Activated CD8-positive, alpha-beta T cell treated with anti-CD3 and anti-CD28 coated beads, Interleukin-2, amount 10 ng/mL, durations not matched to agents 7 days and 5 days (primary cell): ENCODE data around the gene AKAP13. TPM values are rescaled to one million over a fixed set of nuclear protein-coding genes. Genes with fewer than 3 reads are reported as not detected.
"Not testable (repeated sequence)": the region's sequence is repeated elsewhere in the genome, so short reads cannot be mapped to it uniquely, and the experiment has no call there.

Experiments used
- ATAC-seq: fragments of 150-1000 bp; cut with Tn5 transposase; one replicate; pipeline ENCODE4 v1.10.0; 2021; ENCODE audit warnings: moderate library complexity
- CTCF ChIA-PET: fragments of 350-600 bp; sonication (Branson Sonifier 250); formaldehyde crosslinking; loops from one replicate; lab custom pipeline; 2021; ENCODE audit warnings: antibody characterized with exemption; lab: Charles Lee
- POLR2A ChIA-PET: fragments of 350-600 bp; sonication (Branson Sonifier 250); formaldehyde crosslinking; loops from one replicate; lab custom pipeline; 2021; ENCODE audit warnings: antibody characterized with exemption; lab: Charles Lee
- DNase-seq: peaks from one replicate; pipeline ENCODE4 v3.0.0-alpha.2; 2020
- H3K27ac Mint-ChIP-seq: one replicate; pipeline ENCODE4 v1.8.0; 2021; ENCODE audit warnings: mild to moderate bottlenecking, mixed read lengths
- H3K27me3 Mint-ChIP-seq: one replicate; pipeline ENCODE4 v1.8.0; 2021; ENCODE audit warnings: low read depth, mixed read lengths
- H3K36me3 Mint-ChIP-seq: one replicate; pipeline ENCODE4 v1.8.0; 2021; ENCODE audit warnings: low read depth, mixed read lengths
- H3K4me1 Mint-ChIP-seq: one replicate; pipeline ENCODE4 v1.8.0; 2021; ENCODE audit warnings: low read depth, mixed read lengths
- H3K4me3 Mint-ChIP-seq: one replicate; pipeline ENCODE4 v1.8.0; 2021; ENCODE audit warnings: mild to moderate bottlenecking, mixed read lengths
- H3K9me3 Mint-ChIP-seq: one replicate; pipeline ENCODE4 v1.8.0; 2022; ENCODE audit warnings: mixed read lengths; ENCODE audit not compliant: insufficient read depth
- total RNA-seq, 2 experiments: library from RNA; stranded (reverse); gene quantifications; one replicate each; pipeline ENCODE4 v1.2.3, GENCODE V29; 2021

Gene AKAP13
- total RNA-seq, 2 experiments from 2014 or later, result 112 to 117 TPM

DNA sequence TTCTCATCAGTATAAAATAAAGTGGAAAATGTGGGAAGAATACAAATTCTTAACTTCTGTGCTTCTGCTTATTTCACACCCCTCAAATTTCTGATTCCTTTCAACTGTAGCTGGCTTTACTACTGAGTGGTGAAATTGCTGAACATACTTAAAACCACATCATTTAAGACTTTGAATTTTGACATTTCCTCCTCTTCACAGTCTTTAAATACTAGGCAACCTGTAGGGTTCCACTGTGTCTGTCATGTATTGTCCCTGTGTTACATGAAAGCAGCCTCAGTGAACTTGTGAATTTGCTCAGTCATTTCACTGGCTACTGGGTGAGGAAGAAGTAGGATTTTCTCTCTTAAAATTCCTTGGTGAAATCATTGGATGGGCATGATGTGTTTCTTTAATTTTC, 101.1 kb downstream of the AKAP13 start:
- CTCF ChIA-PET, result interaction anchor here (0.8 kb wide), 1 partner anchor 150 kb away, joined by 3 read pairs; no protein-coding TSS in a partner anchor
- peaks cover 32% of the 10 kb centered on the region for H3K4me1 Mint-ChIP-seq
- H3K27ac Mint-ChIP-seq, POLR2A ChIA-PET, H3K9me3 Mint-ChIP-seq, DNase-seq, H3K4me3 Mint-ChIP-seq, H3K27me3 Mint-ChIP-seq, H3K36me3 Mint-ChIP-seq: not testable (repeated sequence)
- ATAC-seq, result peak; percentile 58

DNA sequence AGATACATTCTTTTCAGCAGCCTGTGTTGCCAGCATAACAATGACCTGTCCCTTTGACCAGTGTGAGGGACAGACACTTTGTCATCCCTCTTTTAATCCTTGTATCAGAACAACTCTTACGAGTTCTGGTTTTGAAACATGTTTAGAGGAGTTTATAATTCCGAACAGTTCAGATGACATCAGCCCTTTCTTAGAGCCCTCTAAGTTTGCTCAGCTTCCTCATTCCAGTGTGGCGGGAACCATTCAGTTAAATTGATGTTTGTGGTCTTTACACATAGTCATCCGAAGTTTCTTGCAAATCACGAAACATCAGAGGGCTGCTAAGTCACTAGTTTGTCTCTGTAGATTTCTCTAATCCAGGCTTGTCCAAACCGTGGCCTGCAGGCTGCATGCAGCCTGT, 102.5 kb downstream of the AKAP13 start:
- DNase-seq (no peak), ATAC-seq (no peak)
- Mint-ChIP-seq H3K4me1 (peaks cover 25% of the 10 kb centered on the region), H3K36me3 (peaks cover 1% of the 10 kb centered on the region), H3K9me3 (no peaks in the 10 kb centered on the region), H3K4me3 (no peak overlapping the region), H3K27me3 (no peaks in the 10 kb centered on the region), H3K27ac (no peak overlapping the region)
- POLR2A ChIA-PET, result no interaction called here
- CTCF ChIA-PET, result interaction anchor here (3.9 kb wide), 1 partner anchor 12 kb away, joined by 14 read pairs; no protein-coding TSS in a partner anchor

GRCh38 chr15:85483955-85484354, 103.6 kb downstream of the AKAP13 start:
- POLR2A ChIA-PET, H3K27ac Mint-ChIP-seq, H3K27me3 Mint-ChIP-seq, H3K36me3 Mint-ChIP-seq, H3K9me3 Mint-ChIP-seq, ATAC-seq, H3K4me3 Mint-ChIP-seq, DNase-seq: not testable (repeated sequence)
- CTCF ChIA-PET, result interaction anchor here (0.8 to 3.9 kb wide), 6 partner anchors 13 to 194 kb away, joined by 3 to 14 read pairs (median 3); no protein-coding TSS in a partner anchor
- H3K4me1 Mint-ChIP-seq, result peaks cover 33% of the 10 kb centered on the region

DNA sequence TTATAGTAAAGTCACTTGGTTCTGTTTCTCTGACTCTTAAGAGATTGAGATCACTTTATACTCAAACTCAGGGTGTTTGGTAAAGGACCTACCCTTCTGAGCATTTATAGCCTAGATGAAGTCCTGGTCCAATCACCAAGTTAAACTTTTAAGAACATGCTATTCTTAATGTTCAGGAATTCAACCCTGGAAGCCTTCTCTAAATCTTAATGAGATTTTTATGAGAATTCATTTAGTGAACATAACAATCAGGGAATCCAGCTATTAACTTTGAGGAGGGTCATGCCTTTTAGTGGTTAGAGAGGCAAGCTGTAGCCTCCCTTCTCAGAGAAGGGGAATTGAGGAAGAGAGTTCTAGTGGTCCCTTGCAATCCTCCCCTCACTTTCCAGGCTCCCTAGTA, 104.5 kb downstream of the AKAP13 start:
- H3K4me3 Mint-ChIP-seq, ATAC-seq, H3K36me3 Mint-ChIP-seq, POLR2A ChIA-PET, H3K27ac Mint-ChIP-seq, H3K27me3 Mint-ChIP-seq, H3K9me3 Mint-ChIP-seq, DNase-seq: not testable (repeated sequence)
- CTCF ChIA-PET, result interaction anchor here (0.7 to 6.0 kb wide), 19 partner anchors 9 to 312 kb away, joined by 3 to 31 read pairs (median 3); no protein-coding TSS in a partner anchor
- H3K4me1 Mint-ChIP-seq, result peaks cover 41% of the 10 kb centered on the region

- Mint-ChIP-seq H3K27me3 (no peaks in the 10 kb centered on the region), H3K4me1 (peaks cover 46% of the 10 kb centered on the region), H3K27ac (no peak overlapping the region), H3K9me3 (no peaks in the 10 kb centered on the region), H3K4me3 (no peak overlapping the region), H3K36me3 (peaks cover 5% of the 10 kb centered on the region)
- DNase-seq, result peak; percentile 79
- peak; percentile 83 for ATAC-seq
- ChIA-PET POLR2A (interaction anchor here (0.7 kb wide), 1 partner anchor 204 kb away, joined by 3 read pairs; no protein-coding TSS in a partner anchor), CTCF (interaction anchor here (0.7 to 6.0 kb wide), 23 partner anchors 10 to 310 kb away, joined by 3 to 31 read pairs (median 3); no protein-coding TSS in a partner anchor)
Measured at GRCh38 chr15:85485956-85486567, 105.7 kb downstream of the AKAP13 start.

DNA sequence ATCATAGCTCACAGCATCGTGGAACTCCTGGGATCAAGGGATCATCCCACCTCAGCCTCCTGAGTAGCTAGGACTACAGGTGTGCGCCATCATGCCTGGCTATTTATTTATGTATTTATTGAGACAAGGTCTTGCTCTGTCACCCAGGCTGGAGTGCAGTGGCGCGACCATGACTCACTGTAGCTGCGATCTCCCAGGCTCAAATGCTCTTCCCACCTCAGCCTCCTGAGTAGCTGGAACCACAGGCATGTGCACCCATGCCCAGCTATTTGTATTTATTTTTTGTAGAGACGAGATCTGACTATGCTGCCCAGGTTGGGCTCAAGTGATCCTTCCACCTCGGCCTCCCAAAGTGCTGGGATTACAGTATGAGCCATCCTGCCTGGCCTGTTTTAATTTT, 107.4 kb downstream of the AKAP13 start:
- H3K9me3 Mint-ChIP-seq, H3K4me3 Mint-ChIP-seq, H3K27ac Mint-ChIP-seq, POLR2A ChIA-PET, H3K27me3 Mint-ChIP-seq, DNase-seq, ATAC-seq, H3K36me3 Mint-ChIP-seq: not testable (repeated sequence)
- H3K4me1 Mint-ChIP-seq, result peaks cover 31% of the 10 kb centered on the region
- CTCF ChIA-PET, result interaction anchor here (0.8 to 6.0 kb wide), 8 partner anchors 12 to 191 kb away, joined by 3 to 32 read pairs (median 6); no protein-coding TSS in a partner anchor

DNA sequence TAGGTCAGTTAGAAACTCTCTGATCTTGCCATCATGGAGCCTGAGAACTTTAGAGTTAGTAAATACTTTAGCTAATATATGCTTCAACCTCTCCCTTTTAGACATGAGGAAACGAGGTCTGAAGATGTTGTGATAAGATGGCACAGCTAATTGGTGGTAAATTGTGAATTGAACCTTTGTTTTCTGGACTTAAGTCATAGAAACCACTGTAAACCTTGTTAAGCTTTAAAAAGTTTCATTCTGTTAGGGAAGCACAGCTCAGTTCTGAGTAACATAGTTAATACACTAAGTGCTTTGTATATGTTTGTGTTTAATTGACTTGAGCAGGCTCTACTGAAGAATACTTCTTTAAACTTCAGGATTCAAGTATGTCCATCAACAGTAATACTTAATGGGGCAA, 108.6 kb downstream of the AKAP13 start:
- POLR2A ChIA-PET, result no interaction called here
- no peaks in the 10 kb centered on the region for H3K9me3 Mint-ChIP-seq
- no peak overlapping the region for H3K27ac Mint-ChIP-seq
- no peak for ATAC-seq
- no peak for DNase-seq
- H3K36me3 Mint-ChIP-seq, result peaks cover 5% of the 10 kb centered on the region
- no peaks in the 10 kb centered on the region for H3K27me3 Mint-ChIP-seq
- H3K4me3 Mint-ChIP-seq, result no peak overlapping the region
- peaks cover 28% of the 10 kb centered on the region for H3K4me1 Mint-ChIP-seq
- CTCF ChIA-PET, result interaction anchor here (1.0 to 6.0 kb wide), 14 partner anchors 10 to 352 kb away, joined by 3 to 32 read pairs (median 5); no protein-coding TSS in a partner anchor

DNA sequence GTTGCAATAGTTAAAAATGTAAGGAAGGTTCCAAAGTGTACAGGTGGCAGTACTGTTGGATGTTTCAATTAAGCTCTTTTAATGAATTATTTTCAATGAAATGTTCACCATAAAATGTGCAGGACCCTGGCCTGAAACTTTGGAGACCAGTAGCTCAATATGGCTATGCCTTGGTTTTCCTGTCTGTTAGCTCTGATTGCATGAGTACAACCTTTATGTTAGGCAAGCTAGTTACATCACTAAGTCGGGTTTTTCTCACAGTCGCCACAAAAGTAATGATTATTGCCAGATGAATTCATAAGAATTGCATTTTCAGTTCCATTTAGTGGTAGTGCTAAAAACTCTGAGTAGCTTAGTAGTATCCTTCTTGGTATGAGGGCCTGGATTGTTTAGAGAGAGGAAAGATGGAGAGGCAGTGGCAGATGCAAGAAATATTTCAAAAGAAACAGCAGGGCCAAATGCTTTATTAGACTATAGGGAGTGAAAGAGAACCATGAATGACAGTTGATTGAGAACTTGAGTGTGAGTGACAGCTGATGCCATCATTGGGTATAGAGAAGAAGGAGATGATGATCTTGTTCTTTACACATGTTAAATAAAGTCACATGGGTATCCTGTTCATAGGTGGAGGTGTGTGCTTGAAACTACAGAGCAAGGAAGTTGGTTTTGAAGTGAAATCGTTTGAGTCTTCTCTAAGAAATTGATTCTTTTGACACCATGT, 109.5 kb downstream of the AKAP13 start:
- Mint-ChIP-seq H3K27ac (no peak overlapping the region), H3K27me3 (no peaks in the 10 kb centered on the region), H3K36me3 (peaks cover 5% of the 10 kb centered on the region), H3K4me3 (no peak overlapping the region), H3K4me1 (peaks cover 28% of the 10 kb centered on the region), H3K9me3 (no peaks in the 10 kb centered on the region)
- ATAC-seq (no peak), DNase-seq (no peak)
- ChIA-PET POLR2A (no interaction called here), CTCF (interaction anchor here (0.6 to 6.0 kb wide), 17 partner anchors 12 to 215 kb away, joined by 3 to 32 read pairs (median 3); no protein-coding TSS in a partner anchor)

- no peak overlapping the region for H3K27ac Mint-ChIP-seq
- peaks cover 5% of the 10 kb centered on the region for H3K36me3 Mint-ChIP-seq
- no peak for ATAC-seq
- H3K27me3 Mint-ChIP-seq, result no peaks in the 10 kb centered on the region
- no peak overlapping the region for H3K4me3 Mint-ChIP-seq
- ChIA-PET POLR2A (no interaction called here), CTCF (interaction anchor here (0.6 to 6.0 kb wide), 10 partner anchors 14 to 196 kb away, joined by 3 to 32 read pairs (median 3); no protein-coding TSS in a partner anchor)
- no peaks in the 10 kb centered on the region for H3K9me3 Mint-ChIP-seq
- no peak for DNase-seq
- H3K4me1 Mint-ChIP-seq, result peaks cover 27% of the 10 kb centered on the region
Measured at GRCh38 chr15:85490856-85491255, 110.5 kb downstream of the AKAP13 start.

GRCh38 chr15:85491691-85492090, 111.3 kb downstream of the AKAP13 start:
- Mint-ChIP-seq H3K4me1 (peaks cover 24% of the 10 kb centered on the region), H3K36me3 (peaks cover 5% of the 10 kb centered on the region), H3K27ac (no peak overlapping the region), H3K9me3 (no peaks in the 10 kb centered on the region), H3K27me3 (no peaks in the 10 kb centered on the region), H3K4me3 (no peak overlapping the region)
- DNase-seq (no peak), ATAC-seq (no peak)
- ChIA-PET CTCF (interaction anchor here (0.9 to 4.4 kb wide), 2 partner anchors 13 to 127 kb away, joined by 3 to 32 read pairs; no protein-coding TSS in a partner anchor), POLR2A (no interaction called here)

GRCh38 chr15:85492406-85492805, 112.0 kb downstream of the AKAP13 start:
- peaks cover 24% of the 10 kb centered on the region for H3K4me1 Mint-ChIP-seq
- no peak overlapping the region for H3K4me3 Mint-ChIP-seq
- DNase-seq (no peak), ATAC-seq (no peak)
- H3K27ac Mint-ChIP-seq, result no peak overlapping the region
- no peaks in the 10 kb centered on the region for H3K27me3 Mint-ChIP-seq
- ChIA-PET POLR2A (no interaction called here), CTCF (interaction anchor here (2.2 to 2.6 kb wide), 2 partner anchors 11 to 161 kb away, joined by 5 to 15 read pairs; no protein-coding TSS in a partner anchor)
- no peaks in the 10 kb centered on the region for H3K9me3 Mint-ChIP-seq
- peaks cover 5% of the 10 kb centered on the region for H3K36me3 Mint-ChIP-seq
